ENCODE measurements around the gene CD177. TPM values are rescaled to one million over a fixed set of nuclear protein-coding genes. Genes with fewer than 3 reads are reported as not detected.
"Not testable (repeated sequence)": the region's sequence is repeated elsewhere in the genome, so short reads cannot be mapped to it uniquely, and the experiment has no call there.

CD177 gene
- total RNA-seq, 1 donor from 2014 or later, result 5.2 TPM

DNA sequence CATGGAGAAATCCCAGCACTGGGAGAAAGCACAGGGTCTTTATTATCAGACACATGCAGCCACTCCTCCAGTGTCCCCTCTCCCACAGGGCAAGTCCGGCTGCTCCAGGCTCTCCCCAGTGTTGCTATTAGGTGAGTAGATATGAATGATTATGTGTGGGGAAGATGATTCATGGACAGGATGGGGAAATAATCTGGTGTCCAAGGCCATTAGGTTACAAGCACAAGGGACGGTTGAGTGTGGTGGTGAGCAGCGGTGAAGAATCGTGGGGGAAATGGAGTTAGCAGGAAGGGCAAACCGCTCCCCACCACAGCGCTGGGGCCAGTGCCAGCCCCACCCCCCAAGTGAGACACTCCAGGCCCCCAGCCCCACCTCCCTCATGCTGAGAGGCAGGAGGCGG lies 19.0 kb downstream of the CD177 start:
- no peak overlapping the region for H3K4me3 ChIP-seq (ENCODE audit: low read length in 3 of 3)
- H3K9me3 ChIP-seq (ENCODE audit: control insufficient read depth in 3 of 3, low read length in 3 of 3), result no peaks in the 10 kb centered on the region
- peaks cover 0 to 3% (median 0%) of the 10 kb centered on the region in 3 donors for H3K27me3 ChIP-seq (ENCODE audit: control insufficient read depth in 3 of 3, insufficient read depth in 3 of 3, low read length in 3 of 3)
- no peak overlapping the region for H3K9ac ChIP-seq (ENCODE audit: low read depth in 1 of 3, low read length in 3 of 3)
- H3K4me1 ChIP-seq (ENCODE audit: control insufficient read depth in 3 of 3, insufficient read depth in 3 of 3, low read length in 3 of 3), result no peaks in the 10 kb centered on the region
- no peaks in the 10 kb centered on the region for H3K36me3 ChIP-seq (ENCODE audit: control insufficient read depth in 3 of 3, insufficient read depth in 3 of 3, low read length in 3 of 3)
- H3K27ac ChIP-seq (ENCODE audit: low read depth, low read length), result no peak overlapping the region

GRCh38 chr19:43377624-43378023 lies 24.1 kb downstream of the CD177 start:
- H3K36me3 ChIP-seq (ENCODE audit: control insufficient read depth in 3 of 3, insufficient read depth in 3 of 3, low read length in 3 of 3); H3K4me3 ChIP-seq (ENCODE audit: low read length in 3 of 3); H3K4me1 ChIP-seq (ENCODE audit: control insufficient read depth in 3 of 3, insufficient read depth in 3 of 3, low read length in 3 of 3); H3K27ac ChIP-seq (ENCODE audit: low read depth, low read length); H3K9ac ChIP-seq (ENCODE audit: low read depth in 1 of 3, low read length in 3 of 3); H3K27me3 ChIP-seq (ENCODE audit: control insufficient read depth in 3 of 3, insufficient read depth in 3 of 3, low read length in 3 of 3); H3K9me3 ChIP-seq (ENCODE audit: control insufficient read depth in 3 of 3, low read length in 3 of 3): not testable (repeated sequence)

- no peak overlapping the region for H3K27ac ChIP-seq (ENCODE audit: low read depth, low read length)
- no peaks in the 10 kb centered on the region for H3K36me3 ChIP-seq (ENCODE audit: control insufficient read depth in 3 of 3, insufficient read depth in 3 of 3, low read length in 3 of 3)
- peaks cover 0 to 3% (median 0%) of the 10 kb centered on the region in 3 donors for H3K27me3 ChIP-seq (ENCODE audit: control insufficient read depth in 3 of 3, insufficient read depth in 3 of 3, low read length in 3 of 3)
- no peak overlapping the region for H3K9ac ChIP-seq (ENCODE audit: low read depth in 1 of 3, low read length in 3 of 3)
- no peaks in the 10 kb centered on the region for H3K4me1 ChIP-seq (ENCODE audit: control insufficient read depth in 3 of 3, insufficient read depth in 3 of 3, low read length in 3 of 3)
- H3K4me3 ChIP-seq (ENCODE audit: low read length in 3 of 3), result no peak overlapping the region
- no peaks in the 10 kb centered on the region for H3K9me3 ChIP-seq (ENCODE audit: control insufficient read depth in 3 of 3, low read length in 3 of 3)
These were observed 26.5 kb downstream of the CD177 start for GRCh38 chr19:43380008-43380407.

- Histone ChIP-seq H3K4me1 (ENCODE audit: control insufficient read depth in 3 of 3, insufficient read depth in 3 of 3, low read length in 3 of 3) (no peaks in the 10 kb centered on the region), H3K9ac (ENCODE audit: low read depth in 1 of 3, low read length in 3 of 3) (no peak overlapping the region), H3K27me3 (ENCODE audit: control insufficient read depth in 3 of 3, insufficient read depth in 3 of 3, low read length in 3 of 3) (peaks cover 0 to 3% (median 0%) of the 10 kb centered on the region in 3 donors), H3K9me3 (ENCODE audit: control insufficient read depth in 3 of 3, low read length in 3 of 3) (no peaks in the 10 kb centered on the region), H3K36me3 (ENCODE audit: control insufficient read depth in 3 of 3, insufficient read depth in 3 of 3, low read length in 3 of 3) (no peaks in the 10 kb centered on the region), H3K27ac (ENCODE audit: low read depth, low read length) (no peak overlapping the region), H3K4me3 (ENCODE audit: low read length in 3 of 3) (no peak overlapping the region)
These were observed 27.4 kb downstream of the CD177 start for GRCh38 chr19:43380771-43381386.

- not testable (repeated sequence) for H3K4me1 ChIP-seq (ENCODE audit: control insufficient read depth in 3 of 3, insufficient read depth in 3 of 3, low read length in 3 of 3); H3K27me3 ChIP-seq (ENCODE audit: control insufficient read depth in 3 of 3, insufficient read depth in 3 of 3, low read length in 3 of 3); H3K4me3 ChIP-seq (ENCODE audit: low read length in 3 of 3); H3K9me3 ChIP-seq (ENCODE audit: control insufficient read depth in 3 of 3, low read length in 3 of 3); H3K27ac ChIP-seq (ENCODE audit: low read depth, low read length); H3K36me3 ChIP-seq (ENCODE audit: control insufficient read depth in 3 of 3, insufficient read depth in 3 of 3, low read length in 3 of 3); H3K9ac ChIP-seq (ENCODE audit: low read depth in 1 of 3, low read length in 3 of 3)
These were observed 29.2 kb downstream of the CD177 start for GRCh38 chr19:43382586-43383216.

DNA sequence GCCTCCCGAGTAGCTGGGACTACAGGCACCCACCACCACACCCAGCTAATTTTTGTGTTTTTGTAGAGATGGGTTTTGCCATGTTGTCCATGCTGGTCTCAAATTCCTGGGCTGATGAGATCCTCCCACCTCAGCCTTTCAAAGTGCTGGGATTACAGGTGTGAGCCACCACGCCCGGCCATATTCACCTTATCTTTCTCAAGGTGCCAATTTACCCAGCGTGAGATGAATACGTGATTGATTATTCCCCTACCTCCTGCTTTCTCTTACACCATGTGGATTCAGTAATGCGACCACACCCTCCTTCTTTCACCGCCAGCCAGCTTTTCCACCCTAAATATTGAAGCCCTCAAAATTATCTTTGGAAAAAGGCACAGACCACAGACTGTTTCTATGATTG lies 29.8 kb downstream of the CD177 start:
- H3K27ac ChIP-seq (ENCODE audit: low read depth, low read length); H3K9me3 ChIP-seq (ENCODE audit: control insufficient read depth in 3 of 3, low read length in 3 of 3); H3K9ac ChIP-seq (ENCODE audit: low read depth in 1 of 3, low read length in 3 of 3); H3K36me3 ChIP-seq (ENCODE audit: control insufficient read depth in 3 of 3, insufficient read depth in 3 of 3, low read length in 3 of 3); H3K4me3 ChIP-seq (ENCODE audit: low read length in 3 of 3); H3K27me3 ChIP-seq (ENCODE audit: control insufficient read depth in 3 of 3, insufficient read depth in 3 of 3, low read length in 3 of 3); H3K4me1 ChIP-seq (ENCODE audit: control insufficient read depth in 3 of 3, insufficient read depth in 3 of 3, low read length in 3 of 3): not testable (repeated sequence)

DNA sequence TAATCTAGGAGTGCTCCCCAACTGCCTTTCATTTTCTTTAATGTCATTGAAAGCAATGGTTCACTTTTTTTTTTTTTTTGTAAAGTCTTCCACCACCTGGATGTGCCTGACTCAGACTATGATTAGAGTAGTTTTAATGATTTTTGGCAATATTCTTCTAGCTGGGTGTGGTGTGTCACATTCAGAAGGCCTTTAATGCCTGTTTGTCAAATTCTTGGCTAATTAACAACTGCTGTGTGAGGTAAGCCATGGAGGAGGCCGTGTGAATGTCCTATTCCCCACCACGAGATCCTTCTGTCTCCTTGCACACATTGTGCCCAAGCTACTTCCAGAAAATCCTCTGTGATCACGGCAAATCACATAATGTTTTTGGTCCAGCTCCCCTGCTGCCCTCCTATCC lies 30.3 kb downstream of the CD177 start:
- H3K27ac ChIP-seq (ENCODE audit: low read depth, low read length); H3K36me3 ChIP-seq (ENCODE audit: control insufficient read depth in 3 of 3, insufficient read depth in 3 of 3, low read length in 3 of 3); H3K9ac ChIP-seq (ENCODE audit: low read depth in 1 of 3, low read length in 3 of 3); H3K27me3 ChIP-seq (ENCODE audit: control insufficient read depth in 3 of 3, insufficient read depth in 3 of 3, low read length in 3 of 3); H3K4me1 ChIP-seq (ENCODE audit: control insufficient read depth in 3 of 3, insufficient read depth in 3 of 3, low read length in 3 of 3); H3K9me3 ChIP-seq (ENCODE audit: control insufficient read depth in 3 of 3, low read length in 3 of 3); H3K4me3 ChIP-seq (ENCODE audit: low read length in 3 of 3): not testable (repeated sequence)

DNA sequence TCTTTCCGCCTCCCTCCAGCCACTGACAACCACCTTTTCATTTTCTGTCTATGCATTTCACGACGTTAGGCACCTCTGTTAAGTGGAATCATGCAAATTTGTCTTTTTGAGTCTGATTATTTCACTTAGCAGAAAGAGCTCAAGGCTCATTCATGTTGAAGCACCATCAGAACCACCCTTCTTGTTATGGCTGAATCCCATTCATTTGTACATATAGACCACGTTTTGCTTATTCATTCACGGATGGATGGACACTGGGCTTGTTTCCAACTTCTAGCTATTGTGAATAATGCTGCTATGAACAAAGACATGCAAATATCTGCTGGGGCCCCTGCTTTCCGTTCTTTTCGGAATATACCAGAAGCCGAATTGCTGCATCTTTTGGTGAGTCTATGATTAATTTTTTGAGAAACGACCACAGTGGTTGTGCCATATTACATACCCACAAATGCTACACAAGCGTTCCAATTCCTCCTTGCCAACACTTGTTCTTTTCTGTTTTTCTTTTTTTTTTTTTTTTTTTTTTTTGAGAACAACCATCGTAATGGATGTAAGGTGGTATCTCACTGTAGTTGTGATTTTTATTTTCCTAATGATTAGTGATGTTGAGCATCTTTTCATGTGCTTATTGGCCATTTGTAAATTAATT lies 37.5 kb downstream of the CD177 start:
- not testable (repeated sequence) for H3K9ac ChIP-seq (ENCODE audit: low read depth in 1 of 3, low read length in 3 of 3); H3K4me1 ChIP-seq (ENCODE audit: control insufficient read depth in 3 of 3, insufficient read depth in 3 of 3, low read length in 3 of 3); H3K4me3 ChIP-seq (ENCODE audit: low read length in 3 of 3); H3K27ac ChIP-seq (ENCODE audit: low read depth, low read length); H3K27me3 ChIP-seq (ENCODE audit: control insufficient read depth in 3 of 3, insufficient read depth in 3 of 3, low read length in 3 of 3); H3K9me3 ChIP-seq (ENCODE audit: control insufficient read depth in 3 of 3, low read length in 3 of 3); H3K36me3 ChIP-seq (ENCODE audit: control insufficient read depth in 3 of 3, insufficient read depth in 3 of 3, low read length in 3 of 3)

DNA sequence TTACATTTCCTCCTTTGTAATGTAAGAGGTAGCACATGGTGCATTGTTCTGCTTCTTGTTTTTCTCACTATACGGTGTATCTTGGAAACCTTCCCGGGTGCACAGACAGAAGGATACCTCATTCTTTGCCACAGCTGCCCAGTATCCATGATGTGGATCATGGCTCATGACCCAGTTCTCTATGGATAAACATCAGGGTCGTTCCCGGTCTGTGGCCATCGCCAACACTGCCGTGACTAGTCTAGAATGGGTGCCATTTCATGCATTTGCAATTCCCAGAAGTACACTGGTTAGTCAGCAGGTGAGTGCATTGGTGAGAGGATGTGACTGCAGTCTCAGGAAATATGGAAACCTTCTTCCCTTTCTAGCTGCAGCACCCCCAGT lies 38.1 kb downstream of the CD177 start:
- not testable (repeated sequence) for H3K27me3 ChIP-seq (ENCODE audit: control insufficient read depth in 3 of 3, insufficient read depth in 3 of 3, low read length in 3 of 3); H3K4me3 ChIP-seq (ENCODE audit: low read length in 3 of 3); H3K27ac ChIP-seq (ENCODE audit: low read depth, low read length)

GRCh38 chr19:43393501-43393900 lies 40.0 kb downstream of the CD177 start:
- not testable (repeated sequence) for H3K27ac ChIP-seq (ENCODE audit: low read depth, low read length); H3K9ac ChIP-seq (ENCODE audit: low read depth in 1 of 3, low read length in 3 of 3); H3K27me3 ChIP-seq (ENCODE audit: control insufficient read depth in 3 of 3, insufficient read depth in 3 of 3, low read length in 3 of 3); H3K36me3 ChIP-seq (ENCODE audit: control insufficient read depth in 3 of 3, insufficient read depth in 3 of 3, low read length in 3 of 3); H3K4me3 ChIP-seq (ENCODE audit: low read length in 3 of 3); H3K4me1 ChIP-seq (ENCODE audit: control insufficient read depth in 3 of 3, insufficient read depth in 3 of 3, low read length in 3 of 3); H3K9me3 ChIP-seq (ENCODE audit: control insufficient read depth in 3 of 3, low read length in 3 of 3)

More for the DNA sequence above, 38.1 kb downstream of the CD177 start:
- not testable (repeated sequence) for H3K4me1 ChIP-seq (ENCODE audit: control insufficient read depth in 3 of 3, insufficient read depth in 3 of 3, low read length in 3 of 3); H3K36me3 ChIP-seq (ENCODE audit: control insufficient read depth in 3 of 3, insufficient read depth in 3 of 3, low read length in 3 of 3); H3K9ac ChIP-seq (ENCODE audit: low read depth in 1 of 3, low read length in 3 of 3); H3K9me3 ChIP-seq (ENCODE audit: control insufficient read depth in 3 of 3, low read length in 3 of 3)

All from skeletal muscle tissue (tissue), 4 donors.